T-helper 2 cell treated with Interferon-gamma antibody and Interleukin-4, amounts not matched to agents 100 ng/mL and 5 ng/mL, for 36 hours (primary cell): ENCODE measurements around the gene RNU1-3. TPM values are rescaled to one million over a fixed set of nuclear protein-coding genes. Genes with fewer than 3 reads are reported as not detected.
"Not testable (repeated sequence)": the region's sequence is repeated elsewhere in the genome, so short reads cannot be mapped to it uniquely, and the experiment has no call there.

Experiments used
- intact Hi-C: fragments of 100-400 bp; cut with micrococcal nuclease; formaldehyde crosslinking; loops from one replicate; pipeline ENCODE4 v1.15.1; 2023
- total RNA-seq: library from RNA; stranded (reverse); gene quantifications from 2 replicates; pipeline ENCODE4 v1.2.3, GENCODE V29; 2022

Gene RNU1-3
- total RNA-seq, 1 donor from 2014 or later = 2,343 TPM

DNA sequence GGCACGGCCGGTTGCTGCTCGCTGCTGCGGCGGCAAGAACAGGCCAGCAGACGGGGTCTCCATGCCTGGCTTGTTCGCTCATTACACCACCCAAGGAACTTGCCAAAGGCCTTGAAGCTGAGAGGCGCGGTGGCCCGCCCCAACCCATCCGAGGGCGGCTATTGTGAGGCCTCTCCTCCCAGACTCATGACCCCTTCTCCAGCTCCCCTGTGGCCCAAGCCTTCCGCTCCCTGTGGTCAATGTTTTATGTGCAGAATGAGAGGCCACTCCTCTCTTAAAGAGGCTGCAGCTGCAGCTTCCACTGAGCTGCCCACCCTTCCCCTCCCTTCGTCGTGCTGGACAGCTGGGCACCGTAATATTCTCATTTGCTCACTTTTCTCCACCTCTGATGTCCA is 27.6 kb upstream of the RNU1-3 start:
- intact Hi-C loops = not testable (repeated sequence)

DNA sequence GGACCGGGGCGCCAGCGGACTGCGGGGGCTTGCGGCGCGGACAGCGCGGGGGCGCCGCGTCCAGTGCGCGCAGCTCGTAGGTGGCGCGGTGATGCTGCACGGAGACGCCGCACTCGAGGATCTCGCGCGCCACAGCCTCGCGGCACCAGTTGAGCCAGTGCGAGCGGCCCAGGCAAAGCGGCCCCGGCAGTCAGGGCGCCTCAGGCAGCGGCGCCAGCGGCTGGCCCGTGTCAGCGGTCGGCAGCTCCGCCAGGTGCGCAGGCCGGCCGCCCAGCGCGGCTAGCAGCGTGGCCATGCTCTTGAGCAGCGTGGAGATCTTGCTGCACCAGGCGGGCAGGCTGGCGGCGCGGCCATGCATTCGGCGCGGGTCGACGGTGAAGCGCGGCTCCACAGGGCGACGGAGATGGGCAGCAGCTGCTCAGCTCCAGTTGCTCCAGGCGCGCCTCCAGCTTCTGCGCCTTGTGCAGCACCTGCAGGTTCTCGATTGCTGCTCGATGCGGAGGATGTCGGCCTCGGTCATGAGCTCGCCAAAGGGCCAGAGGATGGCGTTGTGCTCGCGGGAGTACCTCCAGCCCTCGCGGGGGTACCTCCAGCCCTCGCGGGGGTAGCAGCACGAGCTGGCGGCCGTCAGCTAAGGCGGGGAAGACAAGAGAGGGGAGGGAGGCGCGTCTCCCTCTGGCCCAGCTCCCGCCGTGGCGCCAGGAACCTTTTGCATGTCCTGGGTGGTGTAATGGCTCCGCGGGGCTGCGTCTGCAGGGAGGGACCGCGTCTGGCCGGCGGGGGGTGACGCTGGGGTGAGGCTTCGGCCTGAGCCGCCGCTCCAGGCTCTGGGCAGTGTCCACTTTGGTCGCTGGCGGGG is 26.9 kb upstream of the RNU1-3 start:
- intact Hi-C loops = not testable (repeated sequence)

DNA sequence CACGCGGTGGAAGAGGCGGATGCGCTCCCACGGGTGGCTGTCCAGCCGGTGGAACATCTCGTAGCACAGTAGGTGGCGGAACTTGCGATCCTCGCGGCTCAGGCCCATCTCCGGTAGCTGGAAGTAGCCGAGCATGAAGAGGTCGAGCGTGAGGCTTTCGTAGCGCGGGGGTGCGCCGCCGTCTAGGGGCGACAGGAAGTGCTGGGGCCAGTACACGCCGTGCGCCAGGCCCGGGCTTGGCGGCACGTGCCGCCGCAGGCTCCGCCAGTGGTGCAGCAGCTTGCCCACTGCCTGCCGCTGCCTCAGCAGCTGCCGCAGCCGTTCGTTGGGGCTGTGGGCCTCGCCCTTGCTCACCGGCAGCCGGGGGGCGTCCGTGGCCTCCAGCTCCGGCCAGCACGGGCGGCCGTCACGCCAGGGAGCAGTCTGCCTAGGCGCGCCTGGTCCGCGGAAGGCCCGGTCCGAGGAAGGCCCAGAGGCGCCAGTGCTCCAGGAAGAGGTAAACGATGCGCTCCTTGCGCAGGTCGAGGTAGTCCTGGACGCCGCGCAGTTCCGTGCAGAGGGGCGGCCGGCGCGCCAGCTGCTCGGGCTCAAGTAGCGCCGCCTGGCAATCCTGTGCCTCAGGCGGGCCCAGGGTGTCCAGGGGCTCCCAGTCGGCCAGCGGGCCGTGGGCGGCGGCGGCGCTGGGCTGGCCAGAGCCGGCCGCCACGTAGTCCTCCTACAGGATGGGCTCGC is 26.1 kb upstream of the RNU1-3 start:
- intact Hi-C loops = not testable (repeated sequence)

DNA sequence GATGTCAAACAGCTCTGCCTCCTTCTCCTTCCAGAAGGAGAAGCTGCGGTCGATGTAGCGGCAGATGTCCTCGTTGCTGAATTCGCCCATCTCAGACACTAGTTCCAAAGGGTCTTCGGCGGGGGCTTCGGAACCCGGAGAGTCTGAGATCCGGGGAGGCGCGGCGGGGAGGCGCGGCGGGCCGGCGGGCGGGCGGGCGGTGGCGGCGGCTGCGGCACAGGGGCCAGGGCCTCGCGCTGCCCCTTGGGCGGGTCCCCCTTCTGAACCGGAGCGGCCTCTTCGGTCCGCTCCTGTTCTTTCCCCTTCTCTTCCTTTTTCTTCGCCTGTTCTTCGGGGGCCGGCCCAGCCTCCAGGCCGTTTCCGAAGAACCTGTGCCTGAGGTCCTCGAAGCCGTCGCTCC is 25.5 kb upstream of the RNU1-3 start:
- intact Hi-C loops = not testable (repeated sequence)

DNA sequence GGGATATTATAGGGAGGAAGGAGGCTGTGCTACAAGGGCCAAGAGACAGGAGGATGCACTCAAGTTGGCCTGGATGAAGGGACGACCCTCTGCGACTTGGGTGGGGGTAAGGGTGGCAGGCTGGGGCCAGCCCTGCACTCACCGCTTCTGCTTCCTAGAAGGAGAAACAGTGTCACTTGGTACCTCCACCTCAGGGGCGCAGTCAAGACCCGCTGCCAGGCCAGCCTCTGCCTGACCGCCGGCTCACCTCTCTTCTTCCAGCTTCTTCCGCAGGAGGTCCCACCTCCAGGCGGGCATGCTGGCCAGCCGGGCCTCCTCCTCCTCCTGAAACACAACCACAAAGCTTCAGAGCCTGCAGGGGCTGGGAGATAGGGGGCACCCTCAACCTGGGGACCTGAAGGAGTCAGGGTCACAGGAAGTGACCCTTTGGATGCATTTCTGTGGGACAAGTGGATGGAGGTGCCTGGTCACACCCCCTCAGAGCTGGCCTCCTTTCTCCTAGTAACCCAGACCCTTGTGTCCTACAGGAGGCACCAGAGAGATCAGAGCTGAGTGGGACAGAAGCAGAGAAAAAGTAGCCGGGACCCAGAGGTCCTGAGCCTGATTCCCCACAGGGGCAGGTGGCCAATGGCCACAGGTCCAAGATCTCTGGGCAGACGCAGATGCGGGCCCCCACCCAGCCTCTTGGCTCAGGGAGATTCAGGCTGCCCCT is 24.4 kb upstream of the RNU1-3 start:
- intact Hi-C loops = not testable (repeated sequence)

DNA sequence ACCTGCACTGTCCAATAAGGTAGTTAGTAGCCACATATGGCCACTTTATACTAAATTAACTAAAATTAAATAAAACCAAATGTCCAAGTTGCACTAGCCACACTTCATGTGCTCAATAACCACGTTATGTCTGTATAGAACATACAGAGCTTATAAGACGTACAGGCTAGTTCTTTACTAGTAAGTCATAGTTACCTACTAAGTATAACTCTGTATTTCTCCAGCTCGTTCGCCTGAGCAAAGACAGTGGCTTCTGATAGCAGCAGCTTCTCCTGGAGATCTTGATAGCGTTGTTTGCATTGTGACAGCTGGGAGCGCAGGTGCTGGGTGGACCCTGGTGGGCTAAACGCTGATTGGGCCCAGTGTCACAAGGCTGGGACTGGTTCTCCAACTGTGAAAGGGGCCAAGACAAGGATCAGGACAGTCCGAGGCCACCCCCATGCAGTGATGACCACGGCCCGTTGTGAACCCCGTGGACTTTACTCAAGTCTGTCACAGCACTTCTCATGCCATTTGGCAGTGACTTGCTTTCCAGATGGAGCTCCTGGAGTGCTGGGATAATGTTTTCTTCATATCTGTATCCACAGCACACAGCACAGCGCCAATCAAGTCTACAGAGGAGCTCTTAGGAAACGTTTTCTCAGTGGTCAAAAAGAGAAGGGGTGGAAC is 20.5 kb upstream of the RNU1-3 start:
- intact Hi-C loops = not testable (repeated sequence)

DNA sequence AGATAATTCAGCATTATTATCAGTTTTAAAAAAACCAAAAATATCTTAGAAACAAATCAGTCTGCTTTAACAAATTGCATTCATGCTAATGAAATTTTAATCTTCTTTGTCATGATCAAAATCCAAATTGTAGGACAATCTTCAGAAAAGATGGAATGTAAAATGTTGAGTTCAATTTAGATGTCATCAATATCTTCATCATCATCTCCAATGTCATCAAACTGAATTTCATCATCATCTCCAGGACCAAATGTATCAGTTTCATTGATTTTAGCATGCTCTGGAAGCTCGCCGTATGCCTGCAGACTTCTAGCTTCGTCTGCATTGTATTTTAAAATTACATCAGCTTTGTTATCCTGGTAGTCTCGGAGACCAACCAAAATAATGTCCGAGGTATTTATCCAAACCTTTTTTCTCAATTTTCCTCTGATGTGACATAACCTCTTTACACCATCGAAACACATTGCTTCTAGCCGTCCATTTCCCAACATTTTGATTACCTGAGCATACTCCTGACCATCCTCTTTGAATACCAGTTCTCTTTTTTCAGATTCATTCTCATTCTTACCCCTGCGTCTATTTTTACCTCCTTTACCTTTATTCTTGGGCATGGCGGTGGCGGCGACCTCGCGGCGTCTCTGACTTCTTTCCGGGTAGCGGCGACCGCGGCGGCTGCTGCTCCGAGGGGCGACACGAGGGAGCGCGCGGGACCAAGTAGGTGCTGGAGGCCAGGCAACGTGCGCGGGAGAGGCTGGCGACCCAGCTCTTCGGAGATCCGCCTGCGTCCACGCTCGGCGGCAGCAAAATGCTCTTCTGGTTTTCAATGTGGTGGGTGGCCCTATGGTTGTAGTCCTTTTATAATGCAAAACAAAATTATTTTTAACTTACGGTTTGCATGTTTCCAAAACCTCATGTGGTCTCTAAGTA is 19.0 kb upstream of the RNU1-3 start:
- intact Hi-C loops = not testable (repeated sequence)

DNA sequence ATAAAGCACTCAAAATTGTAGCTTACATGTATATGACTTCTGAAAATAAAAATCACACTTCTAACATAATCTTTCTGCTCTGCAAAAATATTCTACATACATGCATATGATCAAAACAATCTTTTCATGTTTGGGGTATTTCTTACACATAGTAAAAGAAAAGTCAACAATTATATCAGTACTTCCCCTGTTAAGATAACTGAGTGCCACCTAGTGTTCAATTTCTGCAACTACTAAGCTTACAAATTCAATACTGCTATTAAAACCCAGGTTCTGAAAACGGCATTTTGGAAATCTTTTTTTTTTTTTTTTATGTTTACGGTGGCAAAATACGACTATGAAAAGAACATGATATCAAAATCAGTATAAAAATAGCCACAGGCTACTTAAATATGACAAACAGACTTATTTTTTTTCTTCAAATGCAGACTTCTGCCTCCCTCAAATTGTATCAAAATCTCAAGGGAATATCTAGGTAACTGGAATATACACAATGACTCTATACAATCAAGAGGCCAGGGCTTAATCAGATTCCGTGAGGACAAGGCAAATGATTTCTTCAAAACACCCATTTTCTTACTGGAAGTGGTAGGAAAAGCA is 18.1 kb upstream of the RNU1-3 start:
- intact Hi-C loops = not testable (repeated sequence)

DNA sequence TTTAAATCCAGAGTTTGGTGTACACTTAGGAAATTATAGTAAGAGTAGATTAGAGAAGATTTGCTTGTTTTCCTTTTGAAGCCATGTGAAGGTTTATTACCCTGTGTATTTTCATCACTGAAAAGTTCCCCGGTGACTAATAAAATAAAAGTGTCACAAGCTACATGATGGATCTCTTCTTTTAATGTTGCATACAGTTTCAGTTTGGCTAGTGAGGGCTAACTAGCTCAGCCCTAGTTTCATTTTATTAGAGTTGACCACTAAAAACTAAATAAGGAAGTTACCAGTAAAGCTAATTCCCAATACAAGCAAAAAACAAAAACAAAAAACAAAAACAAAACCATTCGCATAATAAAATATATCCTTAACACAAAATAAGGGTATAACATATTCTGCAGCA is 17.4 kb upstream of the RNU1-3 start:
- intact Hi-C loops = not testable (repeated sequence)

DNA sequence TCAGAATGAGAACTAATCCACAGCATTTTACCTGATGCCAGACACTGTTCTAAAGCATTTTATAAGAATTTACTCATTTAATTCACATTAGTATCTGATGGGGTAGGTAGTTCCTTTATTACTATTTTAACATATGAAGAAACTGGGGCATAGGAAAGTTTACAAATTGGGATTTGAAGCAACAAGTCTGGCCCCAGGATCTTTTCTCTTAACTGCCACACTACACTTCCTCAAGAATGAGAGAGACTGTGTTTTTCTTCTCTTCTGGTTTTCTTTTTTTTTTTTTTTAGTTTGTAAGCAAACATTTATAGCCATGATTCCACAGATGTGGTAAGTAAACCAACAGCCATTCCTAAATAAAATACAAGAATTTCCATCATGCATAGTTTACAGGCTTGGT is 16.1 kb upstream of the RNU1-3 start:
- intact Hi-C loops = not testable (repeated sequence)

DNA sequence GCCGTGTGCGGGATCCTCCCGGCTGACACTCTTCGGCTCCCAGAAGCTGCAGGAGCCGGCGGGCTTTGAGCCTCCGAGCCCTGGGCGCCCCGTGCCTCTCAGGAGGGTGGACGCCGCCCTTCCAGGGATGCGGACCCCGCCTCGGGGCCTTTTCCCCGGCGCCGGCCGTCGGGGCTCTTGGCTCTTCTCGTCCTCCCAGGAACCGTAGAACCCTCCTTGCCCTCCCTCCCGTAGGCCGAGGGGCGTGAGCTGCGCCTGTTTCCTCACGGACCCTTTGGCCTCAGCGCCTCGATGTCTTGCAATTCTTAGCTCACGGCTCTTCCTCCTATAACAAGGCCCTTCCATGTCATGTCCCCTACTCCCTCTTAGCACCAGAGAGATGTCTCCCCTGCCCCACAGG is 13.6 kb upstream of the RNU1-3 start:
- intact Hi-C loops = not testable (repeated sequence)

DNA sequence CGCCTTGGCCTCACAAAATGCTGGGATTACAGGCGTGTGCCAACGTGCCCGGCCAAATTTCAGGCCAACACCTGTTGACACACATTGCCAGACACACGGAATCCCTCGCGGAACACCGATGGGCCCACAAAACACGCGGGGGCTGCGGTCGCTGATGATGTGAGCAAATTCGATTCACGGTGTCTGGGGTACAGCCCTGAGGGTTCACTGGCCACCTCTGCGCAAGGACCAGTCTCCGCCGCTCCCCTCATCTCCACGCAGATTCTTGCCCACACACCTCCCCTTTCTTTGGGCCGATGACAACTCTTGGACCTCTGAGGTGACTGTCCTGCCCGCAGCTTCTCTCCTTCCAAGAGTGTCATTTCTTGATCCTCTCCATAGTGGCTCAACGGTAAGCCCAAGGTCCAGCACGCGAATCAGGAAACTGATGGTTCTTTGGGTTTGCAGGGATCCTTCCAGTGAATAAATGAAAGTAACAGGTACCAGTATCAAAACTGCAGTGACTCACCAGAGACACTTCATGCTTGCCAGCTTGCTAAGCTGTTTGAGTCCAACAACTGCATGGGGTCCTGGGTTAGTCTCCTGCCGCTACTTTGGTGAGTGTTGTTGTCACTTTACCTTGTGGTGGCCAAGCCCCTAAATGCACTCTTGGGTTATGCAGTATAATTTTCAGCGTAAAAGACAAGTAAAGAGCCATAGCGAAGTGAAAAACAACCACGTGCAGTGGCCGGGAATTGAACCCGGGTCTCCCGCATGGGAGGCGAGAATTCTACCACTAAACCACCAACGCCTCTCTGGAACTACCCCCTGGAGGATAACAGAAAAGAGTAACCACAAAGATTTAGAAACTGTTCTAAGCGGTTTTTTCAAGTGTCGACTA is 11.0 kb upstream of the RNU1-3 start:
- intact Hi-C loops = no loop called here

DNA sequence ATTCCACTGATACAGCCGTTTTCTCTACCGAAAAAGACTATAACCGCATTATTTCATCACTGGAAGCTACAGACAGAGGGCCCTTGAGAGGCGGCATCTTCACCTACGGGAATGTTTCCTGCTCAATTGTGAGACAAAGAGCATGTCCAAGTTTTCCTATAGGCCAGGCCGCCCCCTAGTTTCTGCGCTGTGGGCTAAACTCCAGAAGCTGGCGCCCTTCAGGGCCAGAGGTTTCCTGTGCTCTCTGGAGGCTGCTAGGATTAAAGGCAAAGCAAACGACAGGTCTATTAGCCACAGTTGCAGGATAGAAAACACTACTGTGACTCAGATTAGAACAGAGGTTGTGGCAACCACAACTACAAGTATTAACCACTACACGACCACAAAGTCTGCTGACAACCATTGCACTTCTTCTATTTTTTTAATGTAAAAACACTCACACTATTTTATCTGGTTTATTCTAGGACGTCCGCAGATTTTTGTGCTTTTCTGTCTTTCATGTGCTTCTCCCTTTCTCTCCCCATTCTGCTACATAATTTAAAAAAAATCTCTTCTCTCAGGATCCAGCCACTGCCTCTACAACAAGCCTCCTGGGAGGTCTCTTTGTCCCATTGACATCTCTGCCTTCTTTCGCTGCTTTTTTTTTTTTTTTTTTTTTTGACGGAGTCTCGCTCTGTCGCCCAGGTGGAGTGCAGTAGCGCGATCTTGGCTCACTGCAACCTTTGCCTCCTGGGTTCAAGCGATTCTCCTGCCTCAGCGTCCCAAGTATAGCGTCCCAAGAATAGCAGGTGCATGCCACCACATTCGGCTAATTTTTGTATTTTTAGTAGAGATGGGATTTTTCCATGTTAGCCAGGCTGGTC is 10.1 kb upstream of the RNU1-3 start:
- intact Hi-C loops = not testable (repeated sequence)

DNA sequence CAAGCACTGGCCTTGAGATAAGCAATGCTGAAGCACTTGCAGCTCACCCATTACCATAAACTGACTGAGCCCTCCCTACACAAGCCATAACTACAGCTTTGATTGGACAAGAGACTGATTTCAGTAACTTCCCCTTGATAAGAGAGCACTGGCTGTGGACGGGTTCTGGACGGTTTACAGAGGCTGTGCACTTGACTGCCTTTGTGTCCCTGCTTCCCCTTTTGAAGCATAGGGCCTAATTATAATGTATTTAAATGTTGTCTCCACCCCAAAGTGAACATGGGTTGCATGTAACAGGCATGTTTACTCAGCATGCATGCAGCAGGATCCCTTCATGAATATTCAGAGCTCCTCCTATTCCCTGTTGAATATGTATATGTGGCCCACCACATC is 8.4 kb upstream of the RNU1-3 start:
- intact Hi-C loops = not testable (repeated sequence)

DNA sequence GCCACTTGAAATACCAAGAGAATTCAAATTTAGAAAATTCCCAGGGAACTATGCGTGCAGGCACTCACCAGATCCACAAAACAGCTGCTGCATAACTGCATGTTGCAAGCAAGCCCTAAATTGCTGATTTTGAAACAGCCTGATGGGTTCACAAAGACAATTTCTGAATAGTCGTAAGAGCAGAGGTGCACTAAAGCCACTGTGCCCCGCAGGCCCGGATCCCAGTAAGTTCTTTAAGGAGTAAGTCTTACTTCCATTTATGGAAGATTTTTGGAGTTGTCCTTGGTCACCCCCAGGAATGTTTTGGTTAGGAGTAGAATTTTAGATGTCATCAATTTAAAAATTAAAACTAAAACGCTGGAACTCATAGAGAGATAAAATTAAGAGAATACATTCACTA is 7.2 kb upstream of the RNU1-3 start:
- intact Hi-C loops = not testable (repeated sequence)

DNA sequence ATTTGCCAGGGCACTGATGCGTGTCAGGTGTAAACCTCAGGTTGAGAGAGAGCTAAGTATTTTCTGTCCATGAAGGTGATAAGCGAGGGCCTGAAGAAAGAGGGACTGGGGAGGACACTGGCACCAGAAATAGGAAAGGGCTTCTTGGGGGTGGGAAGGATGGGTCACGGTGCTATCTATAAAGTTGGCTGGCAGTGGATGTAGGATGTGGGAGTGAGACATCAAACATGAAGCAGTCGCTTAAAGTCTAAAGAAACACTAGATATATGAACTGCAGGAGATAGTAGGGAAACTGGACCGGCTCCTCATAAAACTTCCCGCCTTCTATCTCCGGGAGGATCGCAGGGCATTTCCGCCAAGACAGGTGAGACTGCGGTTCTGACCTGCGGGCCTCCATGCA is 912 bp downstream of the RNU1-3 start:
- intact Hi-C loops = not testable (repeated sequence)

DNA sequence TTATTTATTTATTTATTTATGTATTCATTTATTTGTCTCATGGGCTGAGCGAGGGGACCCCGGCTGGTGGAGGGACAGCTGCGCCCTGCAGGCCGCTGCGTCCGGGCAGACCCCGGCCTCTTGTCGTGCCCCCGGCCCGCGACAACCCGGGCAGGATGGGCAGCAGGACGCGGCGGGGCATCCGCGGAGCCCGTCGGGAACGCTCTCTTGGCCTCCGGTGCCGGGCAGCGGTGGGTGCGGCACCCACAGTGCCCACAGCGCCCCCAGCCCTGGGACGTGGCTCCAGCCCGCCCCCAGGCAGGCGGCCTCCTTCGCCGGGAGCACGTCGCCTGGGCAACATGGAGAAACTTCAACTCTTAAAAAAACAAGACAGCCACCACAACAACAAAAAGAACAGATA is 8.5 kb downstream of the RNU1-3 start:
- intact Hi-C loops = not testable (repeated sequence)
